NCI-H146 treated with DMSO at 0.1 percent for 48 hours (cell line): Measurements from ENCODE around the gene GOLGB1.
"Not testable (repeated sequence)": the region's sequence is repeated elsewhere in the genome, so short reads cannot be mapped to it uniquely, and the experiment has no call there.

Experiments used
- DNase-seq: peaks from one replicate; lab custom pipeline; 2025; ENCODE audit not compliant: unreplicated experiment; lab: John Stamatoyannopoulos, UW

GOLGB1 gene

GRCh38 chr3:121743106-121743505, 6.4 kb downstream of the GOLGB1 start:
- not testable (repeated sequence) for DNase-seq

DNA sequence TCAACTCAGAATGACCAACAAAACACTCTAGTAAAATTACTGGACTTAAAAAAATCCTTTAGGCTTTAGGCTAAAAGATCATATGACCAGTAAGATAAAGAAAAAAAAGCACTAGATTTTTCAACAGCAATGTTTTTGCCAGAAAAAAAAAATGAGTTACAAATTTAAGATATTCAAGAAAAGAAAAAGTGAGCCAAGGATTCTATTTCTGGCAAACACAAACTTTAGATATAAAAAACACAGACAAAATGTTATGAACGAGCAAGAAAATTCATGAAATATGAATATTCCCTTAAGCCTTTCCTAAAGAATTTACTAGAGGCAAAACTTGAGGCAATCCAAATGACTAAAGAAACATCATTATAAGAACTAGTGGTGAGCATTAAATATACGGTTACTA, 8.6 kb downstream of the GOLGB1 start:
- DNase-seq = no peak

GRCh38 chr3:121739902-121740301, 9.6 kb downstream of the GOLGB1 start:
- no peak for DNase-seq

DNA sequence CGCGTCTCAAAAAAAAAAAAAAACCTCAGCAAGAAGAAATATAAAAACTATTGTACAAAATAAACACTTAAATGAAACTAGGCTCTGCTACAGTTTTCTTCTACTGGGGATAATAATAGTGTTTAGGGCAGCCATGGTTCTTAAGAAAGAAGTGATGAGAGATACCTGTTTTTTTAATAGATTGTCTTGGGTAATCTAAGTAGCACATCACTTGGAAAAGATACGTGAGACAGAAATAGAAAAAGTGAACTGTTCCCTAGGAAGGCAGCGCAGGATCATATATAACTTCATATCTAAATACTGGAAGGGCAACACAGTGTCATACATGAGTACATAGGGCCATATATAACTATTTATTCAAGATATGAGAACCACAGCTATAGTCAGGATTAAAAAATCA, 11.9 kb downstream of the GOLGB1 start:
- DNase-seq = no peak

GRCh38 chr3:121736112-121736511, 13.4 kb downstream of the GOLGB1 start:
- DNase-seq = no peak

DNA sequence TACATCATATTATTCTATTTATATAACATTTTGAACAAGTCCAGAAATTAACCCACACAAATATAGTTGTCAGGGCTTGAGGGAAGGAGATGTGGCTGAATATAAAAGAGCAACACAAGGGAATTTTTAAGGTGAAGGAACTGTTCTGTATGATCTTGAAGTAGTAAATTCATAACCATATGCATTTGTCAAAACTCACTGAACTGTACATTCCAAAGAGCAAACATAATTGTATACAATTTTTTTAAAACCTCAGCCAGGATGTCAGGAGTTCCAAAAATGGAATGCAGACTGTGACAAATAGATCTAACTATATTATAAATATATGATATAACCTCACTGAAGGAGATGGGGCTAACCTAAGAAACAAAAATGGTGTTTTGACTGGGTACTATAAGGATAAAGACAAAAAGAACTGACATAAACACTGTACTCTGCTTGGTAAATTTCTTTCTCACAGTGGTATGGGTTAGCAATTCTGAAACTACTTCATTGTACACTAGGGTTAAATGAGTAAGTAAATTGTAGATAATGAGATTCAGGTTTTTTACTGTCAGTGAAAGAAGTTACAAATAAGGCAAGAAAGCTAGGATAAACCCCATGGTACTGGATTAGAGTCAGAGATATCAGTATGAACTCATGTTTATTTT, 14.4 kb downstream of the GOLGB1 start:
- DNase-seq = no peak

GRCh38 chr3:121730940-121731687, 18.4 kb downstream of the GOLGB1 start:
- no peak for DNase-seq

DNA sequence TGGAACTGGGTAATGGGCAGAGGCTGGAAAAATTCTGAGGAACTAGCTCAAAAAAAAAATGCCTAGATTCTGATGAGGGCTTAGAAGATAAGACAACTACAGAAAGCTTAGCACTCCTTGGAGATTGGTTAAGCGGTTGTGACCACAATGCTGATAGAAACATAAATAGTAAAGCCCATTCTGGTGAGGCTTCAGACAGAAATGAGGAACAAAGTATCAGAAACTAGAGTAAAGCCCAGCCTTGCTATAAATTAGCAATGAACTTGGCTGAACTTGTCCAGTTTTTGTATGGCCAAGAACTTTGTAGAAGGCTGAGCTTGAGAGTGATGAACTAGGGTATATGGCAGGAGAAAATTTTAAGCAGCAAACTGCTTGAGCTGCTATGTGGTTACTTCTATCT, 25.4 kb downstream of the GOLGB1 start:
- DNase-seq = no peak

DNA sequence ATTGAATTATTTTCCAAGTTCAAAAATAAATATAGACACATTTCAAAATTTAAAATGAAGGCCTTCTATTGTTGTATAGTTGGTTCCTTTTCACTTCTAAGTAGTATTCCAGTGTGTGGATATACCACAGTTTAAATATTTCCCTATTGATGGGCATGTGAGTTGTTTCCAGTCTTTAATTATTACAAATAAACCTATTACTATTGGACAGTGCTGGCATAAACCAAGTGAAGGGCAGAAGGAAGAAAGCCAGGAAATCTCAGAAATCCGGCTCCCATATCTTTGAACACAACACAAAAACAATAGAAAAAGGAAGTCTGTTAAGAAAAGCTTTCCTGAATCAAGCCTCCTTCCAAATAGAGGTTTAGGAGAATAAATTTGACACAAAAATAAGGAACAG, 26.1 kb downstream of the GOLGB1 start:
- no peak for DNase-seq

- no peak for DNase-seq
Observed at GRCh38 chr3:121722411-121722810, 27.1 kb downstream of the GOLGB1 start.

DNA sequence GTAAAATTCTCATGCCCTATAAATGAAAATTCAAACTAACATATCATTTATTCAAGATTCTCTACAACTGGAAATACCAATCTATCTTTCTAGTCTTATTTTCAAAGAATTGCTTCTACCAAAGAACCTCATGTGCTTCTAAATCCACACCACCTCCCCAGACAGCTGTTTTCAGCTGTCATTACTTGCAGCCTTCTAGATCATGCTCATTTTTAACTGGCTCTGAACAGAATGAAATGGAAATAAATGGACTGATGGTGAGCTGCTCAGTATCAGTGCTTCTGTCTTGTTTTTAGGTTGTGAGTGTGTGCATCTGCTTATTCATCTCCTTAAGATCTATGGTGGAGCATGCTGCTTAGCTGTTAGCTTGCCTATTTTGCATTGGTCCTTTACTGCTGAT, 29.4 kb downstream of the GOLGB1 start:
- DNase-seq = no peak

DNA sequence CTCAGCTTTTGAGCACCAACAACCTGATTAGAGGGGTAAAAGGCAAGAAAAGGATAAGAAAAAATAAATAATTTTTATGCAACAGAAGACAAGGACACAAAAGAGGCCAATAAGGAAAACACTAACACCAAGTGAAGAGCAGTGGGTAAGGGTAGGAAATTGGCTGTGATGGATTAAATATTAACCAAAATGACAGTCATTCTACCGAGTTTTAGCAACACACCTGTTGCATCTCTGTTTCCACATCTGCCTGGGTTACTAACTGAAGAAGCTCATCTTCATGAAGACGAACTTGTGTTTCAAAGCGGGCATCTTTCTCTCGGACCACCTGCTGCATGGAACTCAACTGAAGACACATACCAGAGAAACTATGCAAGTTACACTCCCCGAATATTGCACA, 30.1 kb downstream of the GOLGB1 start:
- DNase-seq = no peak

DNA sequence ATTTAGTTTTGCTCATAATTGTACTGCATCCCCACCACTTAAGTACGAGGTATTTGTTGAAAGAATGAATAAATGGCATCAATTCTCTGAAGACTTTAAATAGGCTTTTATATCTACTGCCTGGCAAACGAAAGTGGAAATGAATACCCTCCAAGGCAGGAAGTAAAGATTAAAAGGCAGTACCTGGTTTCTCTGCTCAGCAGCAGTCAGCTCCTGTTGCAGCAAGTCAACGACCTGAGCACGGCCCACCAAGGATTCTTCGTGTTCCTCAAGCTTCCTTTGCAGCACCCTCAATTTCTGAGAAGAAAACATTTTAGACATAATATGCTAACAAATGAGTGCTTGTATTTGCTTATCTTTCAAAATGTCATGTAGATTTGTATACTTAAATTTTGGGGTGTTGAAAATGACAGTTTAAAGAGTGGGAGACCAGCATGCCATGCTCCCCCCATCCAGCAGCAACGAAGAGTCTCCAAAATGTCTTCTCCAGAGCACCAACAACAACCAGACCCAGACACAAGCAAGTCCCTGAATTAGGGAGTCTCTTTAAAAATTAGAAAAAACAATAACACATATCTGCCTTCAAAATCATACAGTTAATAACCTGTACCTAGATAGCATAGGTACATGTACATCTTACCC, 31.2 kb downstream of the GOLGB1 start:
- DNase-seq = no peak

DNA sequence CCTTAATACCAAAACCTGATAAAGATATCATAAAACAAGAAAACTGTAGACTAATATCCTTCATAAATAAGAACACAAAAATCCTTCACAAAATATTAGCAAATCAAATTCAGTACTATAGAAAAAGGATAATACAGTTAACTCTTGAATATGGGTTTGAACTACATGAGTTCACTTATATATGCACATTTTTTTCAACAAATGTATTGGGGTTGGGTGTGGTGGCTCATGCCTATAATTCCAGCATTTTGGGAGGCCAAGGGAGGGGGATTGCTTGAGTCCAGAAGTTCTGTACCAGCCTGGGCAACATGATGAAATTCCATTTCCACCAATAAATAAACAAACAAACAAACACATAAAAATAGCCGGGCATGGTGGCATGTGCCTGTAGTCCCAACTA, 39.2 kb downstream of the GOLGB1 start:
- DNase-seq = no peak

DNA sequence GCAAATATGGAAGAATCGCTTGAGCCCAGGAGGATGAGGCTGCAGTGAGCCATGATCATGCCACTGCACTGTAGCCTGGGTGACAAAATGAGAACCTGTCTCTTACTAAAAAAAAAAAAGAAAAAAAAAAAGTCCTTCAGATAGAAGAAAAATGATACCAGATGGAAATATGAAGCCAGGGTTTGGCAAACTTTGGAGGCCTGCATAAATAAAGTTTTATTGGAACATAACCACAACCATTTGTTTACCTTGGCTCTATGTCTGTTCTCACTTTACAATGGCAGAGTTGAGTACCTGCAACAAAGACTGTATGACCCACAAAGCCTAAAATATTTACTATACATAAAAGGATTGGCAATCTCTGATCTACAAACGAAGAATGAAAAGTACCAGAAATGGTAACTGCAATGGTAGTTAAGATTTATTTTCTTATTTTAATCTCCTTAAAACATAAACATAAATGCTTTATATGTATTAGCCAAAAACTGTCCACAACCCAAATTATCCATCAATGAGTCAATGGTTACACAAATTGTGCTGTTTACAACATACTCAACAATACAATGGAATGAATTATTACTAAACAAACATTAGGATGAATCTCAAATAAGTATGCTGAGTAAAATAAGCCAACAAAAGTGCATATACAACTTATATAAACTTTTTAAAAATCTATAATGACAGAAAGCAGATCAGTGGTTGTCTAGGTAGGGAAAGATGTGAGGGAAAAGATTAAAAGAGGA, 41.8 kb downstream of the GOLGB1 start:
- DNase-seq = no peak

DNA sequence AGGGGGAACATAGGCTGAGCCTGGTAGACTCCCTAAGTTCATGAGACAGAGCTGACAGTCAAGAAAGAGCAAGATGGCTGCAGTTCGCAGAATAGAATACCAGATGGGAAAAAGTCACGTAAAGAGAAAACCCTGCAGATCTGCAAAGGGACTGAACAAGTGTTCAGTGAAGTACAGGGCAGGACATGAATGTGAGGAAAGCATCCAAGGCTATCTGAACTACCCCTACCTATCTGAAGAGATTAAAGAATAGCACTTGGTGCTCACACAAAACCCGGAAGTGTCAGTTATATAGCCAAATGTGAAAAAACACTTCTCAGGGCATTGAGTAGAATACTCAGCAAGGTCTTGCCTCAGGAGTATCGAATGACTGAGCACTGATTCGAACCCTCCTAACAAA, 44.0 kb downstream of the GOLGB1 start:
- no peak for DNase-seq

GRCh38 chr3:121703973-121704372, 45.6 kb downstream of the GOLGB1 start:
- no peak for DNase-seq

DNA sequence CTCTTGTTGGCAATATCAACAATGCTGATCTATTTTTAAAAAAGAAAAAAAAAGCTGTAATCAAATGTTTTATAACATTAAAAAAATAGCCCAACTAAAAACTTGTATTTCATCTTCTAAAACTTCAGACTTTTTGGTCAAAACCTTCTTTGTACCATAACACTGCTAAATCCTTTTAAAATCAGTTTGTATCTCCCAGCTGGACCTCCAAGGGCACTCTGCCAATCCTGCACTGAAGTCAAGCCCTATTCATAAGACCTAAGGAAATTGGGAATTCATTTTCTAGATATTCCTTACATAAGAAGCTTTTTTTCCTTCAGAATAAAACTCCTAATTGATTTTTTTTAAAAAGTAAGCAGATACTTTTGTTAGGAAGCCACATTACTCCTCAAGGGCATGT, 50.6 kb downstream of the GOLGB1 start:
- no peak for DNase-seq

DNA sequence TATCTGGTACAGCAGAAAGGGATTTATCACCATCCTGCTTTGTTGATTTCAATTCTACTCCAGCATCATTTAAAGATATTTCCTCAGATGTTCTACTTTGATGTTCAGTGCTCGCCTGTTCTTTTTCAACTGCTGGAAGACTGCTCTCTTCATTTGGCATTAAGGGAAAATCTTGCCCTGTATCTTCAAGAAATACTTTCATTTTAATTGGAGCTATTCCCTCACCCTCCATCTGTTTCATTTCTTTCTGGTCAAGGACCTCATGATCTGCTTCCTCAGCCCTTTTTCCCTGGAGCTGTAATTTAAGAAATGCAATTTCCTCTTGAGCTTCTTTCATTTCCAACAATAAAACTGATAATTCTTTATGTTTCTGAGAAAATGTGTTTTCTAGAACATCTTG, 51.1 kb downstream of the GOLGB1 start:
- no peak for DNase-seq

DNA sequence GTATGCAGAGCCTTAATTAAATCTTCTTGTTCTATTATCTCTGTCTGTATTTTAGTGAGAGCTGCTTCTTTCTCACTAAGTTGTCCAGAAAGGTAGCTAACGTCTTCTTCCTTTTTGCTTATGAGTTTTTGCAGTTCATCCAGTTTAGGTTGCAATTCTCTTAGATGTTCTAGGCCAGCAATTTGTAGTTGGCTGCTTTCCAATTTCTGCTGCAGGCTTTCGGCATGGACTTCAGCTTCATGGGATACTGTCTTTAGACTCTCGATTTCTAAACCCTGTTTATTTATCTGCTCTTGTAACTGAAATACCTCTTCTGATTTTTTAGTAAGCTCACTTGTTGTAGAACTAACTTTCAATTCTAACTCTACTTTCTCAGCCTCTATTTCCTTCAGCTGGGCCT, 53.4 kb downstream of the GOLGB1 start:
- DNase-seq = no peak

DNA sequence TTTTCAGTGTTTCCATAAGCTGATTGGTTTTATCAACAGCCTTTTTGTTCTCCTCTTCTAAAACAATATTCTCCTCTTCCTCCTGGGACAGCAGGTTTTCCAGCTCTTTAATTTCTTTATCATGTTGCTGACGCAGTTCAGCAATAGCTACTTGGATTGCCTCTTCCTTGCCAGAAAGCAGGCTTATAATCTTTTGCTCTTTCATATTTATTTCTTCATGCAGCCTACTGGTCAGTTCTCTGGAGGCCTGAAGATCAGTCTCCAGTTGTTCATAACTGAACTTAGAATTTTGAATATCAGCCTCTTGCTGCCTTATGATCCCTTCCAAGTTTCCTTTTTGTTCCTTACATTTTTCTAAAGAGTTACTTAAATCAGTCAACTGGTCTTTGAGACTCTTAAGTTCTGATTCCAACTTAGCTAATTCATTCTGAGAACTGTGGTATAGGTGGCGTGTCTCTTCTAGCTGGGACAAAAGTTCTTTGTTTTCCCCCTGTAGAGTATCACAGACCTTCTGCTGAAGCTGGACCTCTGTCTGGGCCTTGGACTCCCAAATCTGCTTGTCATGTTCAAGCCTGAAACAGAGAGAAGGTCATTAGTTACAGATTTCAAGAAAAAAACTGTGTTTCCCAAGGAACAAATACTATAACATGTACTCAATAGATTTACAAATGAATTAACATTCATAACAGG, 57.4 kb downstream of the GOLGB1 start:
- no peak for DNase-seq
